GM06990 (cell line): ENCODE results near the gene MOSPD3.
"Not testable (repeated sequence)": the region's sequence is repeated elsewhere in the genome, so short reads cannot be mapped to it uniquely, and the experiment has no call there.

Source experiments
- DNase-seq: peaks from one replicate; pipeline ENCODE4 v3.0.0-alpha.2; 2011; ENCODE audit not compliant: insufficient read length; ENCODE audit errors: extremely low read depth
- H3K27me3 ChIP-seq: replicated peaks from 2 replicates; pipeline ENCODE4 v1.6.0; 2011; ENCODE audit warnings: low read length; ENCODE audit not compliant: control insufficient read depth, insufficient read depth
- H3K36me3 ChIP-seq: 2 replicates; pipeline ENCODE4 v1.5.1; 2011; ENCODE audit warnings: low read length; ENCODE audit not compliant: control insufficient read depth, insufficient read depth
- H3K4me3 ChIP-seq: replicated peaks from 2 replicates; pipeline ENCODE4 v1.5.1; 2011; ENCODE audit warnings: low read depth, mild to moderate bottlenecking, control low read depth, low read length
- CTCF ChIP-seq: IDR thresholded peaks from 2 replicates; pipeline ENCODE4 v1.5.1; 2011; ENCODE audit warnings: low read length, control low read depth, mild to moderate bottlenecking, inconsistent platforms; ENCODE audit not compliant: insufficient read depth, poor library complexity, severe bottlenecking

MOSPD3 gene

GRCh38 chr7:100611983-100612729 lies at the start of gene MOSPD3:
Gene MOSPD3 (plus strand): TSS chr7:100612540. CDS start chr7:100612792, 252 bp downstream.
- H3K4me3 ChIP-seq, result peak within 1 kb of the TSS; percentile 75
- no peak for TF ChIP-seq CTCF
- peak; percentile 98 for DNase-seq
- no peaks in the 10 kb centered on the region for H3K36me3 ChIP-seq
- H3K27me3 ChIP-seq, result no peaks in the 10 kb centered on the region

- no peaks in the 10 kb centered on the region for H3K27me3 ChIP-seq
- TF ChIP-seq CTCF, result no peak
- H3K4me3 ChIP-seq, result no peak overlapping the region
- peaks cover 26% of the 10 kb centered on the region for H3K36me3 ChIP-seq
- no peak for DNase-seq
These were observed 49.2 kb upstream of the MOSPD3 start for GRCh38 chr7:100563100-100563564.

GRCh38 chr7:100563809-100564400 lies 48.4 kb upstream of the MOSPD3 start:
- Histone ChIP-seq H3K36me3 (peaks cover 26% of the 10 kb centered on the region), H3K27me3 (no peaks in the 10 kb centered on the region), H3K4me3 (no peak overlapping the region)
- peak; percentile 95 for TF ChIP-seq CTCF
- peak; percentile 61 for DNase-seq

GRCh38 chr7:100564405-100564804 lies 47.9 kb upstream of the MOSPD3 start:
- peaks cover 23% of the 10 kb centered on the region for H3K36me3 ChIP-seq
- not testable (repeated sequence) for DNase-seq, H3K4me3 ChIP-seq, H3K27me3 ChIP-seq

- Histone ChIP-seq H3K27me3 (no peaks in the 10 kb centered on the region), H3K36me3 (peaks cover 23% of the 10 kb centered on the region), H3K4me3 (no peak overlapping the region)
- TF ChIP-seq CTCF, result no peak
- no peak for DNase-seq
These were observed 47.2 kb upstream of the MOSPD3 start for GRCh38 chr7:100565133-100565571.

- no peak for DNase-seq
- Histone ChIP-seq H3K36me3 (peaks cover 23% of the 10 kb centered on the region), H3K27me3 (no peaks in the 10 kb centered on the region), H3K4me3 (no peak overlapping the region)
- TF ChIP-seq CTCF, result no peak
These were observed 46.3 kb upstream of the MOSPD3 start for GRCh38 chr7:100566018-100566531.
